DND-41 (cell line): Measurements from ENCODE around the gene SH3GL3.

ENCODE experiments used
- ATAC-seq: fragments of 200-7000 bp; cut with Tn5 transposase; 3 replicates; pipeline ENCODE4 v1.9.1; 2021; ENCODE audit warnings: low read depth; ENCODE audit not compliant: insufficient read depth
- DNase-seq: peaks from one replicate; pipeline ENCODE4 v3.0.0-alpha.2; 2020
- H2AFZ ChIP-seq: 2 replicates; pipeline ENCODE4 v1.6.0; 2012; ENCODE audit warnings: low read depth, low read length
- H3K27ac ChIP-seq: 2 replicates; pipeline ENCODE4 v1.5.1; 2012; ENCODE audit warnings: low read length, inconsistent platforms
- H3K27me3 ChIP-seq: fragments of 200-600 bp; sonication (generic); 2 replicates; pipeline ENCODE4 v1.6.0; 2012; ENCODE audit warnings: low read length, mild to moderate bottlenecking, inconsistent platforms; ENCODE audit not compliant: insufficient read depth, poor library complexity
- H3K36me3 ChIP-seq: 2 replicates; pipeline ENCODE4 v1.5.1; 2012; ENCODE audit warnings: low read length, inconsistent platforms; ENCODE audit not compliant: insufficient read depth
- H3K4me1 ChIP-seq: 2 replicates; pipeline ENCODE4 v1.5.1; 2012; ENCODE audit warnings: mild to moderate bottlenecking, low read length; ENCODE audit not compliant: insufficient read depth
- H3K4me2 ChIP-seq: 2 replicates; pipeline ENCODE4 v1.6.0; 2012; ENCODE audit warnings: mild to moderate bottlenecking, moderate library complexity, low read length, inconsistent platforms; ENCODE audit not compliant: insufficient read depth
- H3K4me3 ChIP-seq, 2 experiments: fragments of 200-600 bp in 1 of 2; shearing (Covaris generic) in 1 of 2; 2 replicates each; pipeline ENCODE4 v1.5.1; 2012 to 2016; ENCODE audit warnings: inconsistent platforms in 2 of 2, low read length in 2 of 2, mild to moderate bottlenecking in 2 of 2, low read depth in 1 of 2, moderate library complexity in 1 of 2
- H3K79me2 ChIP-seq: 2 replicates; pipeline ENCODE4 v1.6.0; 2012; ENCODE audit warnings: low read length, inconsistent platforms; ENCODE audit not compliant: insufficient read depth
- H3K9ac ChIP-seq: 2 replicates; pipeline ENCODE4 v1.6.0; 2012; ENCODE audit warnings: low read depth, mild to moderate bottlenecking, inconsistent platforms, low read length, moderate library complexity
- H3K9me3 ChIP-seq: 2 replicates; pipeline ENCODE4 v1.5.1; 2012; ENCODE audit warnings: low read length, moderate library complexity, mild to moderate bottlenecking, inconsistent platforms; ENCODE audit not compliant: insufficient read depth, severe bottlenecking
- H4K20me1 ChIP-seq: 2 replicates; pipeline ENCODE4 v1.6.0; 2012; ENCODE audit warnings: low read length; ENCODE audit not compliant: insufficient read depth
- CTCF ChIP-seq: IDR thresholded peaks from 2 replicates; pipeline ENCODE4 v1.5.1; 2012; ENCODE audit warnings: borderline replicate concordance, low read length, moderate library complexity, mild to moderate bottlenecking; ENCODE audit not compliant: poor library complexity, severe bottlenecking; ENCODE audit errors: extremely low read depth
- EZH2 ChIP-seq: IDR thresholded peaks from 3 replicates; pipeline ENCODE4 v1.6.1; 2012; ENCODE audit warnings: borderline replicate concordance, low read depth, mild to moderate bottlenecking, moderate library complexity, low read length, inconsistent platforms; ENCODE audit not compliant: severe bottlenecking

SH3GL3 gene

GRCh38 chr15:83449937-83450506 is 2.9 kb downstream of the SH3GL3 start:
- no peak for DNase-seq
- Histone ChIP-seq H2AFZ (no peak overlapping the region), H3K36me3 (no peaks in the 10 kb centered on the region), H3K4me3 (no peak overlapping the region), H3K4me2 (no peak overlapping the region), H3K9me3 (no peaks in the 10 kb centered on the region), H3K4me1 (no peaks in the 10 kb centered on the region), H3K27me3 (no peaks in the 10 kb centered on the region), H4K20me1 (no peaks in the 10 kb centered on the region), H3K79me2 (no peaks in the 10 kb centered on the region), H3K27ac (no peak overlapping the region), H3K9ac (no peak overlapping the region)
- no peak for ATAC-seq
- no peak for TF ChIP-seq EZH2
- no peak for TF ChIP-seq CTCF

DNA sequence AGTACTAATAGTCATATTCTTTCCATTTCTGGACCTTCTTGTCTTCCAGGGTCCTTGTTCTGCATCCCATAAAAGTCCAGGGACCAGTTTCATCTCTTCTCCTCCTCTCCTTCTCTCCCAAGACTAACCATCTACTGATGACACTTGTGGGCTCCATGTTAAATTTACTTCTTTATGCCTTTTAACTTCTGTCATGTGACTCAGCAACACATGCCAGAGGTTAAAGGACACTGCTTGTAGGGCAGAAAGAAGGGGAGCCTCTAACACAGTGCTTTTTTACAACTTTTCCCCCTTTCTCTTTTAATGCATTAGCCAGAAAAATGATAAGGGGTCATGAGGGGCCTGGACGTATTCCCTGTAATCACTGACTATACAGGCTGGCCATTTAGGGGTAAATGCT is 10.0 kb downstream of the SH3GL3 start:
- no peak for ATAC-seq
- TF ChIP-seq CTCF, result no peak
- no peak for TF ChIP-seq EZH2

DNA sequence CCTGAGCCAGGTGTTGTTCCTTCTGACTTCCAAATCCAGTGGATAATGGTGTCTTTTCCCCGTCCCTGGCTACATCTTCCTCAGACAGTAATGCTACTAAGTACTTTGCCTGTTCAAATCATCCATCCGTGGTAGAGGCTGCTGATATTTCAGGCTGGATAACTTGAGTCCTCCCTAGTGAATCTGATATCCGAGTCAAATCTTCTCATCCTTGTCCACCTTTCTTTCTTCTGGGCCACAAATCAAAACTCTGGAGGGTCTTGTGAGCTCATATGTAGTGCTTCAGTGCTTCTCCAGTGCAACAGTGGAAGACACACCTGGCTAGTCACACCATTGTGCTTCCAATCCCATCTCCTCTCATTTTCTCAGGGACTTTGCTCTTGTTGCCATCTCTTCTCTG is 11.2 kb downstream of the SH3GL3 start:
- Histone ChIP-seq H3K36me3 (no peaks in the 10 kb centered on the region), H3K9me3 (no peaks in the 10 kb centered on the region), H4K20me1 (no peaks in the 10 kb centered on the region), H3K9ac (no peak overlapping the region), H3K79me2 (no peaks in the 10 kb centered on the region), H2AFZ (no peak overlapping the region), H3K4me2 (no peak overlapping the region), H3K27ac (no peak overlapping the region), H3K4me1 (no peaks in the 10 kb centered on the region), H3K4me3 (no peak overlapping the region), H3K27me3 (peaks cover 4% of the 10 kb centered on the region)
- ATAC-seq (no peak), DNase-seq (no peak)
- no peak for TF ChIP-seq CTCF

More for the DNA sequence above, 10.0 kb downstream of the SH3GL3 start:
- H2AFZ ChIP-seq, result no peak overlapping the region
- no peaks in the 10 kb centered on the region for H3K79me2 ChIP-seq
- no peak overlapping the region for H3K9ac ChIP-seq
- no peaks in the 10 kb centered on the region for H3K4me1 ChIP-seq
- H4K20me1 ChIP-seq, result no peaks in the 10 kb centered on the region
- no peaks in the 10 kb centered on the region for H3K9me3 ChIP-seq
- no peak overlapping the region for H3K4me2 ChIP-seq
- DNase-seq, result no peak
- H3K4me3 ChIP-seq, result no peak overlapping the region
- no peaks in the 10 kb centered on the region for H3K36me3 ChIP-seq
- no peak overlapping the region for H3K27ac ChIP-seq
- H3K27me3 ChIP-seq, result no peaks in the 10 kb centered on the region

GRCh38 chr15:83462026-83462425 is 14.9 kb downstream of the SH3GL3 start:
- no peak overlapping the region for H2AFZ ChIP-seq
- no peaks in the 10 kb centered on the region for H3K9me3 ChIP-seq
- ATAC-seq, result no peak

More at GRCh38 chr15:83462026-83462425, 14.9 kb downstream of the SH3GL3 start:
- H3K4me2 ChIP-seq, result no peak overlapping the region
- H3K27me3 ChIP-seq, result peaks cover 4% of the 10 kb centered on the region
- H4K20me1 ChIP-seq, result no peaks in the 10 kb centered on the region
- no peak overlapping the region for H3K27ac ChIP-seq
- no peak for DNase-seq
- no peaks in the 10 kb centered on the region for H3K4me1 ChIP-seq
- H3K36me3 ChIP-seq, result no peaks in the 10 kb centered on the region
- no peak overlapping the region for H3K9ac ChIP-seq
- H3K4me3 ChIP-seq, result no peak overlapping the region
- no peaks in the 10 kb centered on the region for H3K79me2 ChIP-seq
- TF ChIP-seq EZH2, result no peak
- no peak for TF ChIP-seq CTCF
